ENCODE data around the gene RELN. TPM values are rescaled to one million over a fixed set of nuclear protein-coding genes. Genes with fewer than 3 reads are reported as not detected.
A peak's percentile ranks its signal among the peaks of the same experiment; 100 is the strongest.

Gene RELN
- total RNA-seq, 2 experiments from 2014 or later = not detected

GRCh38 chr7:103651593-103652377 is 337.7 kb downstream of the RELN start:
- H3K27ac Mint-ChIP-seq = no peak overlapping the region
- intact Hi-C loops (cut with DNase I, micrococcal nuclease) = no loop called here
- peaks cover 6% of the 10 kb centered on the region for H3K27me3 Mint-ChIP-seq
- ATAC-seq (no peak), DNase-seq (no peak)
- POLR2A ChIA-PET = no interaction called here
- CTCF ChIA-PET = no interaction called here
- H3K36me3 Mint-ChIP-seq (ENCODE audit: low read depth) = no peaks in the 10 kb centered on the region
- H3K9me3 Mint-ChIP-seq (ENCODE audit: low read depth) = peaks cover 10% of the 10 kb centered on the region
- H3K4me1 Mint-ChIP-seq = no peaks in the 10 kb centered on the region
- H3K4me3 Mint-ChIP-seq = no peak overlapping the region

GRCh38 chr7:103649052-103649451 is 340.4 kb downstream of the RELN start:
- ChIA-PET POLR2A (no interaction called here), CTCF (no interaction called here)
- H3K27me3 Mint-ChIP-seq = peaks cover 4% of the 10 kb centered on the region
- no peak overlapping the region for H3K27ac Mint-ChIP-seq
- H3K9me3 Mint-ChIP-seq (ENCODE audit: low read depth) = peaks cover 19% of the 10 kb centered on the region
- DNase-seq (no peak), ATAC-seq (no peak)
- H3K36me3 Mint-ChIP-seq (ENCODE audit: low read depth) = no peaks in the 10 kb centered on the region
- H3K4me3 Mint-ChIP-seq = no peak overlapping the region
- H3K4me1 Mint-ChIP-seq = no peaks in the 10 kb centered on the region
- intact Hi-C loops (cut with DNase I, micrococcal nuclease) = no loop called here

DNA sequence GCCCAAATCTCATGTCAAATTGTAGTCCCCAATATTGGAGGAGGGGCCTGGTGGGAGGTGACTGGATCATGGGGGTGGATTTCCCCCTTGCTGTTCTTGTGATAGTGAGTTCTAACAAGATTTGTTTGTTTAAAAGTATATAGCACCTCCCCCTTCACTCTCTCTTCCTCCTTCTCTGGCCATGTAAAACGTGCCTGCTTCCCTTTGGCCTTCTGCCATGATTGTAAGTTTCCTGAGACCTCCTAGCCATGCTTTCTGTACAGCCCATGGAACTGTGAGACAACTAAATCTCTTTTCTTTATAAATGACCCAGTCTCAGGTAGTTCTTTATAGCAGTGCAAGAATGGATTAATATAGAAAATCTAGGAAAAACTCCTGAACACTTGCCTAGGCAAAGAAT is 341.3 kb downstream of the RELN start:
- DNase-seq (no peak), ATAC-seq (no peak)
- POLR2A ChIA-PET = no interaction called here
- CTCF ChIA-PET = no interaction called here
- Mint-ChIP-seq H3K36me3 (ENCODE audit: low read depth) (no peaks in the 10 kb centered on the region), H3K27ac (no peak overlapping the region), H3K27me3 (peaks cover 4% of the 10 kb centered on the region), H3K9me3 (ENCODE audit: low read depth) (peaks cover 22% of the 10 kb centered on the region), H3K4me1 (no peaks in the 10 kb centered on the region), H3K4me3 (no peak overlapping the region)
- intact Hi-C loops (cut with DNase I, micrococcal nuclease) = no loop called here

- intact Hi-C loops (cut with DNase I, micrococcal nuclease) = no loop called here
- no peaks in the 10 kb centered on the region for H3K27me3 Mint-ChIP-seq
- H3K27ac Mint-ChIP-seq = no peak overlapping the region
- POLR2A ChIA-PET = no interaction called here
- DNase-seq (no peak), ATAC-seq (no peak)
- H3K4me3 Mint-ChIP-seq = no peak overlapping the region
- peaks cover 23% of the 10 kb centered on the region for H3K9me3 Mint-ChIP-seq (ENCODE audit: low read depth)
- H3K4me1 Mint-ChIP-seq = no peaks in the 10 kb centered on the region
- H3K36me3 Mint-ChIP-seq (ENCODE audit: low read depth) = no peaks in the 10 kb centered on the region
- CTCF ChIA-PET = no interaction called here
These were observed 345.1 kb downstream of the RELN start for GRCh38 chr7:103644319-103644718.

- H3K36me3 Mint-ChIP-seq (ENCODE audit: low read depth) = no peaks in the 10 kb centered on the region
- no peak overlapping the region for H3K4me3 Mint-ChIP-seq
- peaks cover 6% of the 10 kb centered on the region for H3K27me3 Mint-ChIP-seq
- DNase-seq = no peak
- ChIA-PET CTCF (no interaction called here), POLR2A (no interaction called here)
- no peak overlapping the region for H3K27ac Mint-ChIP-seq
- peaks cover 6% of the 10 kb centered on the region for H3K4me1 Mint-ChIP-seq
- no peak for ATAC-seq
- intact Hi-C loops (cut with DNase I, micrococcal nuclease) = no loop called here
- H3K9me3 Mint-ChIP-seq (ENCODE audit: low read depth) = peaks cover 12% of the 10 kb centered on the region
These were observed 349.3 kb downstream of the RELN start for GRCh38 chr7:103640031-103640779.

GRCh38 chr7:103637726-103638125 is 351.7 kb downstream of the RELN start:
- no peak for ATAC-seq
- intact Hi-C loops (cut with DNase I, micrococcal nuclease) = no loop called here
- POLR2A ChIA-PET = no interaction called here
- H3K4me1 Mint-ChIP-seq = peaks cover 6% of the 10 kb centered on the region
- H3K36me3 Mint-ChIP-seq (ENCODE audit: low read depth) = no peaks in the 10 kb centered on the region
- no peak for DNase-seq
- no peaks in the 10 kb centered on the region for H3K9me3 Mint-ChIP-seq (ENCODE audit: low read depth)
- no peak overlapping the region for H3K4me3 Mint-ChIP-seq
- CTCF ChIA-PET = no interaction called here
- H3K27me3 Mint-ChIP-seq = peaks cover 6% of the 10 kb centered on the region
- H3K27ac Mint-ChIP-seq = no peak overlapping the region

DNA sequence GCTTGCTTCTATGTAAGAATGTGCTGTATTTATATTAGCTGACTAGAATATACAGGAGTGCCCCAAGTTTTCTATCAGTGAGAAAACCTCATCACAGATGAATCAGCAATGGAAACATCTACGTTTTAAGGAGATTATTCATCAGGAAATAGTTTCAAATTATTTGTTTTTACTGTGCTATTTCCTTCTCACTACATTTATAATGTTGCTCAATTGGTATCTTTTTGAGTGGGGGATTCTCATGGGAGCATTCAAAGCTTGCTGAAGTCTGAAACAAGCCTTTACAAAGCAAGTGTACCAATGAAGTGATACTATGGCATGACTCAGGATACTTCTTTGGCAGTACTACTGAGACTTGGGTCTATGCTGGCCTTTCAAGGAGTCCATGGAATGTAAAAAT is 352.4 kb downstream of the RELN start:
- no peak overlapping the region for H3K27ac Mint-ChIP-seq
- DNase-seq (no peak), ATAC-seq (peak; percentile 55)
- ChIA-PET CTCF (no interaction called here), POLR2A (no interaction called here)
- intact Hi-C loops (cut with DNase I, micrococcal nuclease) = no loop called here
- peaks cover 6% of the 10 kb centered on the region for H3K4me1 Mint-ChIP-seq
- H3K9me3 Mint-ChIP-seq (ENCODE audit: low read depth) = no peaks in the 10 kb centered on the region
- H3K4me3 Mint-ChIP-seq = no peak overlapping the region
- no peaks in the 10 kb centered on the region for H3K36me3 Mint-ChIP-seq (ENCODE audit: low read depth)
- H3K27me3 Mint-ChIP-seq = peaks cover 6% of the 10 kb centered on the region

DNA sequence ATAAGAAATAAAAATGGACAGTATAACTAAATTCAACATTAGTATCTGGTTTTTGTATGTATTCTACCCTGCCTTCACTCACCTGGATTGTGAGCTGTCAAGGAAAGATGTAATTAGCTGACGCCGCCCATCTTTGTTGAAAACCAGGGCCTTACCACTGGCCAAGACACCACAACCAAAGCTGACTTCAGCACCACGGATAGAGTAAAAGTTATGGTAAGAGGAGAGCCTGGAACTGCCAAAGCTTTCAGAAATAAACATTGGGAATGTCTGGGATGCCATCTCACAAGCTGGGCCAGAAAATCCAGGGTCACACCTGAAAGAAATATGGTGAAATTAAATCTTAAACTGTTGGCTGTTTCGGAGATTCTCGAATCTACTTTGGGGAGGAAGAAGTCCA is 353.3 kb downstream of the RELN start:
- ChIA-PET CTCF (no interaction called here), POLR2A (no interaction called here)
- H3K4me1 Mint-ChIP-seq = peaks cover 6% of the 10 kb centered on the region
- H3K4me3 Mint-ChIP-seq = no peak overlapping the region
- no peak for ATAC-seq
- DNase-seq = no peak
- intact Hi-C loops (cut with DNase I, micrococcal nuclease) = no loop called here
- no peak overlapping the region for H3K27ac Mint-ChIP-seq
- no peaks in the 10 kb centered on the region for H3K9me3 Mint-ChIP-seq (ENCODE audit: low read depth)
- H3K36me3 Mint-ChIP-seq (ENCODE audit: low read depth) = no peaks in the 10 kb centered on the region
- H3K27me3 Mint-ChIP-seq = peaks cover 6% of the 10 kb centered on the region

GRCh38 chr7:103632972-103633371 is 356.5 kb downstream of the RELN start:
- H3K27ac Mint-ChIP-seq = no peak overlapping the region
- ATAC-seq = no peak

DNA sequence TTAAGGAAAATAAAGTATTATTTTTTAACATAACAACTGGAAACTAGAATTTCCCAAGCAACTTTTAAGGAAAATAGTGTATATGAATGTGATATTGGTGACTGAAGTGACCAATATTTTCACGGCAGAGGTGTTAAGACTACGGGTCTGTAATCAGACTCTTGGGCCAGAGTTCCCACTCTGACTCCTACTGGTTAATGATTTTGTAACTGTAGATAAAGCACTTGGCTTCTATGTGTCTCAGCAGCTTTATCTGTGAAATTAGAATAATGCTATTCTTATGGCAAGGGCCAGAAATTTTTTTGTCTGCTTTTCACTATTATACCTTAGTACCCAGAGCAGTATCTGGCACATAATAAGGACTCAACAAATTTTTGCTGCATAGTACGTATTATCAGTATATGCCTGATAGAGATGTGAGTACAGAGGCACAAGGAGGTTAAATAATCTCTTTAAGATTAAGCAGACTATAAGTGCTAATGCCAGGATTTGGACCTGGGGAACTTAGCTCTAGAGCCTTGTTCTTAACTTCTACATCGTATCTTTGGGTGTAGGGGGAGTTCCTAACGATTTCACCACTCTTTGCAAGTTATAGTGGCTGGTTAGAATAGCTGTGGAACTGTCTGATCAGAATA is 357.3 kb downstream of the RELN start:
- Mint-ChIP-seq H3K27me3 (peaks cover 8% of the 10 kb centered on the region), H3K36me3 (ENCODE audit: low read depth) (no peaks in the 10 kb centered on the region), H3K9me3 (ENCODE audit: low read depth) (no peaks in the 10 kb centered on the region), H3K4me1 (peaks cover 3% of the 10 kb centered on the region), H3K4me3 (no peak overlapping the region), H3K27ac (no peak overlapping the region)
- intact Hi-C loops (cut with DNase I, micrococcal nuclease) = no loop called here
- ATAC-seq (no peak), DNase-seq (no peak)
- ChIA-PET POLR2A (no interaction called here), CTCF (interaction anchor here (0.7 kb wide), 1 partner anchor 121 kb away, joined by 3 read pairs; no protein-coding TSS in a partner anchor)

More at GRCh38 chr7:103632972-103633371, 356.5 kb downstream of the RELN start:
- POLR2A ChIA-PET = no interaction called here
- Mint-ChIP-seq H3K9me3 (ENCODE audit: low read depth) (no peaks in the 10 kb centered on the region), H3K4me3 (no peak overlapping the region), H3K4me1 (peaks cover 6% of the 10 kb centered on the region), H3K36me3 (ENCODE audit: low read depth) (no peaks in the 10 kb centered on the region), H3K27me3 (peaks cover 8% of the 10 kb centered on the region)
- CTCF ChIA-PET = interaction anchor here (0.6 to 0.7 kb wide), 2 partner anchors 29 to 61 kb away, joined by 3 read pairs; no protein-coding TSS in a partner anchor
- intact Hi-C loops (cut with DNase I, micrococcal nuclease) = no loop called here
- DNase-seq = no peak

DNA sequence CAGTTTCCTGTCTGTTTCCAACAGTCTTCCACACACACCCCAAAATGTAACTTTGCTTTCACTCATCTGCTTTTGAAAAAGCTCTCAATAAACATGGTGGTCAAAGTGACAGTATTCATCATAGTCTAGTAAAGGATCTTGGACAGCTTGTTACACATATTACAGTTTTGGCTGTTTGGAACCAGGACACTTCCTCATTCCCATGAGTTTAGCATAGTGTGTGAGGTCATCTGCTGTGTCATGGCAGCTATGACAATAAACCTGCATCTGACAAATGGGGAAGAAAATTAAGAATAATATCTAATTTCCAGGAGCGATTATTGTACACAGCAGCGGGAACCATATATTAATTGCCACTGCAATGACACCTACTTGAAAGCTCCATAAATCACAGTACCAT is 359.1 kb downstream of the RELN start:
- POLR2A ChIA-PET = no interaction called here
- Mint-ChIP-seq H3K4me1 (no peaks in the 10 kb centered on the region), H3K27me3 (peaks cover 8% of the 10 kb centered on the region), H3K4me3 (no peak overlapping the region), H3K36me3 (ENCODE audit: low read depth) (no peaks in the 10 kb centered on the region), H3K9me3 (ENCODE audit: low read depth) (no peaks in the 10 kb centered on the region), H3K27ac (no peak overlapping the region)
- no peak for DNase-seq
- CTCF ChIA-PET = no interaction called here
- ATAC-seq = no peak
- intact Hi-C loops (cut with DNase I, micrococcal nuclease) = no loop called here

DNA sequence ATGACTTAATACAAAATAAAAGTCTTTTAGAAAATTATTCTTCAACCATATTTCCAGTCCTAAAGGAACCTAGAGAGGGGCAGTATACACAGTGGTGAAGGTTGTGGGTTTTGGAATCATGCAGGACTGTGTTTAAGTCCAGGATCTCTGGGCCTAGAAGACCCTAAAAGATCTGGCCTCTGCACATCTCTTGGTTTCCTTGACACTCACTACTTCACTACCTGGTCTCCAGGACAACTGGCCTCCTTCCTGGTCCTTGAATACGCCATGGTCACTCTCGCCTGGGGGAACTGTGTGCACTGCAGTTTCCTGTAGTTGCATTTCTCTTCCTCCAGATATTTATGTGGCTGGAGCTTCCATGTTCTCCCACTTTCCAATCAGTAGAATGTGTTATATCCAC is 360.7 kb downstream of the RELN start:
- no peak for DNase-seq
- Mint-ChIP-seq H3K27me3 (peaks cover 11% of the 10 kb centered on the region), H3K36me3 (ENCODE audit: low read depth) (no peaks in the 10 kb centered on the region), H3K27ac (no peak overlapping the region), H3K4me3 (no peak overlapping the region), H3K9me3 (ENCODE audit: low read depth) (no peaks in the 10 kb centered on the region), H3K4me1 (no peaks in the 10 kb centered on the region)
- intact Hi-C loops (cut with DNase I, micrococcal nuclease) = no loop called here
- ChIA-PET POLR2A (no interaction called here), CTCF (no interaction called here)
- ATAC-seq = no peak

All from activated CD4-positive, alpha-beta T cell treated with anti-CD3 and anti-CD28 coated beads for 36 hours (primary cell).